Esophagus muscularis mucosa (tissue), 4 donors: ENCODE data around the gene PLSCR2. TPM values are rescaled to one million over a fixed set of nuclear protein-coding genes. Genes with fewer than 3 reads are reported as not detected.

ENCODE experiments used
- DNase-seq: peaks from one replicate; pipeline ENCODE4 v3.0.0-alpha.2; 2017; ENCODE audit errors: extremely low spot score
- H3K27ac ChIP-seq, 4 donors: fragments of 200-600 bp; sonication (generic); replicated peaks in 1 of 4; 1 replicate in 3 of 4; 2 replicates in 1 of 4; pipeline ENCODE4 v1.5.1; 2016 to 2019; ENCODE audit warnings: mild to moderate bottlenecking in 1 of 4
- H3K27me3 ChIP-seq, 4 donors: fragments of 200-600 bp; sonication (generic); one replicate each; pipeline versions ENCODE4 v1.5.1 to v1.6.0; 2016 to 2019
- H3K36me3 ChIP-seq, 4 donors: fragments of 200-600 bp; sonication (generic); one replicate each; pipeline ENCODE4 v1.5.1; 2016 to 2019
- H3K4me1 ChIP-seq, 4 donors: fragments of 200-600 bp; sonication (generic); one replicate each; pipeline ENCODE4 v1.5.1; 2016 to 2019
- H3K4me3 ChIP-seq, 4 donors: fragments of 200-600 bp; sonication (generic); 1 replicate in 2 of 4; 2 replicates in 2 of 4; pipeline ENCODE4 v1.5.1; 2016 to 2019; ENCODE audit warnings: mild to moderate bottlenecking in 4 of 4, moderate library complexity in 1 of 4
- H3K9me3 ChIP-seq, 4 donors: fragments of 200-600 bp; sonication (generic); 1 replicate in 3 of 4; 2 replicates in 1 of 4; pipeline ENCODE4 v1.5.1; 2016 to 2019
- CTCF ChIP-seq, 3 experiments: fragments of 200-600 bp in 2 of 3; fragments of 450-650 bp in 1 of 3; sonication (generic) in 2 of 3; IDR thresholded peaks; one replicate each; pipeline ENCODE4 v1.5.1; 2017 to 2019; ENCODE audit warnings: antibody characterized with exemption in 3 of 3, mild to moderate bottlenecking in 2 of 3, moderate library complexity in 1 of 3
- EP300 ChIP-seq: sonication (generic); formaldehyde crosslinking; IDR thresholded peaks from one replicate; pipeline ENCODE4 v1.6.1; 2017; ENCODE audit warnings: antibody characterized with exemption
- POLR2A ChIP-seq: fragments of 450-650 bp; IDR thresholded peaks from one replicate; pipeline ENCODE4 v1.6.1; 2017; ENCODE audit warnings: antibody characterized with exemption, moderate library complexity, mild to moderate bottlenecking, low read depth
- POLR2AphosphoS5 ChIP-seq, 2 donors: sonication (generic); formaldehyde crosslinking; IDR thresholded peaks; one replicate each; pipeline ENCODE4 v1.6.1; 2017; ENCODE audit warnings: antibody characterized with exemption in 2 of 2
- WGBS: methylation state at CpG from one replicate; pipeline ENCODE4 v1.1.5; 2018; 5-methylcytosine and 5-hydroxymethylcytosine counted together
- intact Hi-C: fragments of 100-400 bp; cut with DNase I; formaldehyde crosslinking; loops from one replicate; pipeline ENCODE4 v1.15.1; 2023
- total RNA-seq, 4 donors: library from RNA; depleted of rRNA; stranded (reverse); fragments of >200 nt; gene quantifications; one replicate each; pipeline versions ENCODE4 v1.1.0 to v1.2.1, GENCODE V29; 2016

The PLSCR2 gene
- total RNA-seq, 4 donors from 2014 or later, result 0.69 TPM; not detected in 3

- intact Hi-C loops, result no loop called here
- no peaks in the 10 kb centered on the region for H3K9me3 ChIP-seq
- no peaks in the 10 kb centered on the region for H3K36me3 ChIP-seq
- DNase-seq, result no peak
- TF ChIP-seq CTCF (IDR thresholded peaks at IDR 0.05), result no peak
- TF ChIP-seq POLR2A, result no peak
- no peaks in the 10 kb centered on the region for H3K27me3 ChIP-seq
- H3K4me3 ChIP-seq, result no peak overlapping the region
- WGBS, result 67% methylated on average over 1 of the region's 1 CpG
- peaks cover 0 to 17% (median 6%) of the 10 kb centered on the region in 4 donors for H3K4me1 ChIP-seq
- peak overlapping the region in 3 of 4 donors; percentile 8 to 51 (median 14) for H3K27ac ChIP-seq
Measured at GRCh38 chr3:146507331-146508120, 38.2 kb upstream of the PLSCR2 start.

GRCh38 chr3:146505516-146505915 is 36.2 kb upstream of the PLSCR2 start:
- H3K27me3 ChIP-seq, result no peaks in the 10 kb centered on the region
- DNase-seq, result no peak
- 88% methylated on average over 1 of the region's 1 CpG for WGBS
- no peak overlapping the region for H3K27ac ChIP-seq
- intact Hi-C loops, result no loop called here
- no peaks in the 10 kb centered on the region for H3K9me3 ChIP-seq
- H3K4me3 ChIP-seq, result no peak overlapping the region
- no peak for TF ChIP-seq CTCF (IDR thresholded peaks at IDR 0.05)
- TF ChIP-seq EP300, result no peak
- no peak for TF ChIP-seq POLR2AphosphoS5 (IDR thresholded peaks at IDR 0.05)
- no peaks in the 10 kb centered on the region for H3K36me3 ChIP-seq
- peaks cover 0 to 17% (median 6%) of the 10 kb centered on the region in 4 donors for H3K4me1 ChIP-seq

GRCh38 chr3:146504498-146505197 is 35.3 kb upstream of the PLSCR2 start:
- no peak overlapping the region for H3K4me3 ChIP-seq
- H3K27ac ChIP-seq, result no peak overlapping the region
- no peaks in the 10 kb centered on the region for H3K36me3 ChIP-seq
- intact Hi-C loops, result no loop called here
- DNase-seq, result no peak
- TF ChIP-seq EP300, result no peak
- TF ChIP-seq POLR2AphosphoS5 (IDR thresholded peaks at IDR 0.05), result no peak
- TF ChIP-seq CTCF (IDR thresholded peaks at IDR 0.05), result no peak
- no peak for TF ChIP-seq POLR2A
- peaks cover 0 to 17% (median 6%) of the 10 kb centered on the region in 4 donors for H3K4me1 ChIP-seq
- no peaks in the 10 kb centered on the region for H3K9me3 ChIP-seq
- H3K27me3 ChIP-seq, result no peaks in the 10 kb centered on the region
- 83% methylated on average over 3 of the region's 3 CpGs for WGBS

DNA sequence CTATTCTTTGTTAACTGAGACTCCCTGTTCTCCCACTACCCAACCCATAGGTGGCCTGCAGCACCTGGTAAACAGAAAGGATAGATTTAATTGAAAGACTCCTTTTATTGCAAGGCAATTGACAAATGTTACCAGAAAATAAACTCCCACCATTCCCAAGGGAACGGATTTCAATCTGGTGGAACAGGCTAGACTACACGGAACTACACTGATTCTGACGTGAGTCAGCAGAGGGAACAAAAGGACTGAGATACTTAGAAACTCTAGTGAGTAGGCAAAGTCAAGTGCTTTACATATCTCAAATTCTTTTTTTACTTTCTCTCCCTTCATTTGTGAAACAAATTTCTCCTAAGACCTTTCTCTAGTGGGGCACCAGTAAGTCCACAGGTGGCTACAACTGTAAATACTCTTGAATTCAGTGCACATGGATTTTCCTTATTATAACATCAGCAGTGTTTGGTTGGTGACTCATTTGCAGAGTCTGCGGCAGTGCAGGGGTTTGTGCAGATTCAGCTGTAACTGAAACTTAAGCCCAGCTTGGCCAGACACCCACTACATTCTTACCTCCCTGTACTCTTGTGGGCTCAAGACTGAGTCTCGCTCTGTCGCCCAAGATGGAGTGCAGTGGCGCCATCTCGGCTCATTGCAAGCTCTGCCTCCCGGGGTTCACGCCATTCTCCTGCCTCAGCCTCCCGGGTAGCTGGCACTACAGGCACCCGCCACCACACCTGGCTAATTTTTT is 34.3 kb upstream of the PLSCR2 start:
- intact Hi-C loops, result no loop called here
- no peaks in the 10 kb centered on the region for H3K9me3 ChIP-seq
- 93% methylated on average over 12 of the region's 12 CpGs for WGBS
- H3K27ac ChIP-seq, result no peak overlapping the region
- no peak for TF ChIP-seq CTCF (IDR thresholded peaks at IDR 0.05)
- no peak for TF ChIP-seq EP300
- no peak for TF ChIP-seq POLR2AphosphoS5 (IDR thresholded peaks at IDR 0.05)
- no peak for TF ChIP-seq POLR2A
- H3K4me1 ChIP-seq, result peaks cover 0 to 17% (median 6%) of the 10 kb centered on the region in 4 donors
- H3K4me3 ChIP-seq, result no peak overlapping the region
- no peaks in the 10 kb centered on the region for H3K36me3 ChIP-seq
- no peak for DNase-seq
- no peaks in the 10 kb centered on the region for H3K27me3 ChIP-seq
